Hepatocyte (in vitro differentiated cells): ENCODE data around the gene LRRC4C. TPM values are rescaled to one million over a fixed set of nuclear protein-coding genes. Genes with fewer than 3 reads are reported as not detected.

ENCODE experiments used
- DNase-seq: peaks from one replicate; pipeline ENCODE4 v3.0.0-alpha.2; 2016; ENCODE audit warnings: low spot score
- H2AFZ ChIP-seq: fragments of 200-600 bp; sonication (generic); 2 replicates; pipeline ENCODE4 v1.6.0; 2016; ENCODE audit warnings: antibody characterized with exemption, mild to moderate bottlenecking
- H3K27ac ChIP-seq: fragments of 200-600 bp; sonication (generic); 2 replicates; pipeline ENCODE4 v1.5.1; 2016; ENCODE audit warnings: mild to moderate bottlenecking
- H3K27me3 ChIP-seq: fragments of 200-600 bp; sonication (generic); 2 replicates; pipeline ENCODE4 v1.6.1; 2016
- H3K36me3 ChIP-seq: fragments of 200-600 bp; sonication (generic); replicated peaks from 2 replicates; pipeline ENCODE4 v1.5.1; 2016; ENCODE audit warnings: low read depth; ENCODE audit not compliant: insufficient read depth
- H3K4me1 ChIP-seq: fragments of 200-600 bp; sonication (generic); 2 replicates; pipeline ENCODE4 v1.5.1; 2016; ENCODE audit warnings: mild to moderate bottlenecking, moderate library complexity; ENCODE audit not compliant: insufficient read depth
- H3K4me2 ChIP-seq: fragments of 200-600 bp; sonication (generic); 2 replicates; pipeline ENCODE4 v1.6.0; 2016
- H3K4me3 ChIP-seq: fragments of 200-600 bp; sonication (generic); 2 replicates; pipeline ENCODE4 v1.5.1; 2016; ENCODE audit warnings: mild to moderate bottlenecking
- H3K79me2 ChIP-seq: fragments of 200-600 bp; sonication (generic); 2 replicates; pipeline ENCODE4 v1.6.0; 2017; ENCODE audit warnings: mild to moderate bottlenecking
- H3K9me2 ChIP-seq: fragments of 200-600 bp; sonication (generic); replicated peaks from 2 replicates; pipeline ENCODE4 v1.6.0; 2017; ENCODE audit warnings: mild to moderate bottlenecking; ENCODE audit not compliant: insufficient read depth
- H3K9me3 ChIP-seq: fragments of 200-600 bp; sonication (generic); 2 replicates; pipeline ENCODE4 v1.5.1; 2016; ENCODE audit warnings: low read depth, mild to moderate bottlenecking
- H4K20me1 ChIP-seq: fragments of 200-600 bp; sonication (generic); 2 replicates; pipeline ENCODE4 v1.6.0; 2016; ENCODE audit warnings: mild to moderate bottlenecking; ENCODE audit not compliant: insufficient read depth, poor library complexity, severe bottlenecking
- EZH2 ChIP-seq: fragments of 200-600 bp; sonication (generic); IDR thresholded peaks from 2 replicates; pipeline ENCODE4 v1.6.1; 2016; ENCODE audit warnings: antibody characterized with exemption, mild to moderate bottlenecking, borderline replicate concordance
- EZH2phosphoT487 ChIP-seq: fragments of 200-600 bp; sonication (generic); IDR thresholded peaks from one replicate; pipeline ENCODE4 v1.6.1; 2018; ENCODE audit warnings: antibody characterized with exemption, mild to moderate bottlenecking, low read depth, moderate library complexity; ENCODE audit not compliant: unreplicated experiment, severe bottlenecking
- WGBS: methylation state at CpG from one replicate; pipeline ENCODE4 v1.1.6; 2016; ENCODE audit warnings: low lambda C conversion rate; ENCODE audit errors: missing lambda C conversion rate; 5-methylcytosine and 5-hydroxymethylcytosine counted together
- polyA plus RNA-seq: library from polyadenylated mRNA; unstranded; fragments of >200 nt; fragmentation: Nextera tagmentation; extraction: Ambion mirVana; gene quantifications from 2 replicates; pipeline ENCODE4 v1.2.1, GENCODE V29; 2016
- total RNA-seq: library from RNA; depleted of rRNA; stranded (reverse); fragments of >200 nt; gene quantifications from 2 replicates; pipeline ENCODE4 v1.2.3, GENCODE V29; 2014
- TF ChIP-seq, protein P1 (sequence below): fragments of 200-600 bp; sonication (generic); IDR thresholded peaks from 2 replicates; pipeline ENCODE4 v1.5.1; 2016; ENCODE audit warnings: antibody characterized with exemption, mild to moderate bottlenecking; ENCODE audit not compliant: poor library complexity

Gene LRRC4C
- total and polyA plus RNA-seq, 2 experiments from 2014 or later = 1.1 to 3.1 TPM

DNA sequence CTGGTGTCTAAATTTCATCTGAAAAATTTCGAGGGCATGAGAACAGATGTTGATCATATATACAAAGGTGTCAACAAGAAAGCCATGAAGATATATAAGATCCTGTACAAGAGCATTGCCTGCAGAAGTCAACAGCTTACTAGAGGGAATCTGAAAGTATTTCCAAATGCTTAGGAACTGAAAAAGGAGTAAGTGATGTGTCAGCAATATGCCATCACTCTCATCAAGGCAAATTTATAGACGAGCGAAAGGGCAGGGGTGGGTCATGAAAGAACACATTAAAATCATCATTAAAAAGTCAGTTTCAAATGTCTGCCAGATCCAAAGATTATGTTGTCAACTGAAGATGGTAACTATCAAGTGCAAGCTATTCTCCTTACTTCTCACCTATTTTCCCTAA lies 1299.0 kb downstream of the LRRC4C start:
- H3K4me2 ChIP-seq = no peak overlapping the region
- no peaks in the 10 kb centered on the region for H3K36me3 ChIP-seq
- no peak overlapping the region for H3K4me3 ChIP-seq
- no peaks in the 10 kb centered on the region for H3K79me2 ChIP-seq
- H3K27ac ChIP-seq = no peak overlapping the region
- WGBS = 73% methylated on average over 3 of the region's 3 CpGs
- H3K27me3 ChIP-seq = no peaks in the 10 kb centered on the region
- H2AFZ ChIP-seq = no peak overlapping the region
- peaks cover 3% of the 10 kb centered on the region for H3K9me3 ChIP-seq
- no peaks in the 10 kb centered on the region for H4K20me1 ChIP-seq
- DNase-seq = no peak
- H3K4me1 ChIP-seq = no peaks in the 10 kb centered on the region
- TF ChIP-seq, protein P1, sequence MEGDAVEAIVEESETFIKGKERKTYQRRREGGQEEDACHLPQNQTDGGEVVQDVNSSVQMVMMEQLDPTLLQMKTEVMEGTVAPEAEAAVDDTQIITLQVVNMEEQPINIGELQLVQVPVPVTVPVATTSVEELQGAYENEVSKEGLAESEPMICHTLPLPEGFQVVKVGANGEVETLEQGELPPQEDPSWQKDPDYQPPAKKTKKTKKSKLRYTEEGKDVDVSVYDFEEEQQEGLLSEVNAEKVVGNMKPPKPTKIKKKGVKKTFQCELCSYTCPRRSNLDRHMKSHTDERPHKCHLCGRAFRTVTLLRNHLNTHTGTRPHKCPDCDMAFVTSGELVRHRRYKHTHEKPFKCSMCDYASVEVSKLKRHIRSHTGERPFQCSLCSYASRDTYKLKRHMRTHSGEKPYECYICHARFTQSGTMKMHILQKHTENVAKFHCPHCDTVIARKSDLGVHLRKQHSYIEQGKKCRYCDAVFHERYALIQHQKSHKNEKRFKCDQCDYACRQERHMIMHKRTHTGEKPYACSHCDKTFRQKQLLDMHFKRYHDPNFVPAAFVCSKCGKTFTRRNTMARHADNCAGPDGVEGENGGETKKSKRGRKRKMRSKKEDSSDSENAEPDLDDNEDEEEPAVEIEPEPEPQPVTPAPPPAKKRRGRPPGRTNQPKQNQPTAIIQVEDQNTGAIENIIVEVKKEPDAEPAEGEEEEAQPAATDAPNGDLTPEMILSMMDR = no peak
- no peak for TF ChIP-seq EZH2
- no peak for TF ChIP-seq EZH2phosphoT487
- H3K9me2 ChIP-seq = no peaks in the 10 kb centered on the region

GRCh38 chr11:40149721-40150120 lies 1309.7 kb downstream of the LRRC4C start:
- no peaks in the 10 kb centered on the region for H3K36me3 ChIP-seq
- DNase-seq = no peak
- no peak overlapping the region for H3K27ac ChIP-seq
- H3K4me1 ChIP-seq = no peaks in the 10 kb centered on the region
- H3K27me3 ChIP-seq = no peaks in the 10 kb centered on the region
- no peaks in the 10 kb centered on the region for H3K79me2 ChIP-seq
- H3K9me3 ChIP-seq = no peaks in the 10 kb centered on the region
- H3K9me2 ChIP-seq = no peaks in the 10 kb centered on the region
- H3K4me2 ChIP-seq = no peak overlapping the region
- H4K20me1 ChIP-seq = no peaks in the 10 kb centered on the region
- TF ChIP-seq, protein P1 = no peak
- no peak overlapping the region for H3K4me3 ChIP-seq
- no peak overlapping the region for H2AFZ ChIP-seq

DNA sequence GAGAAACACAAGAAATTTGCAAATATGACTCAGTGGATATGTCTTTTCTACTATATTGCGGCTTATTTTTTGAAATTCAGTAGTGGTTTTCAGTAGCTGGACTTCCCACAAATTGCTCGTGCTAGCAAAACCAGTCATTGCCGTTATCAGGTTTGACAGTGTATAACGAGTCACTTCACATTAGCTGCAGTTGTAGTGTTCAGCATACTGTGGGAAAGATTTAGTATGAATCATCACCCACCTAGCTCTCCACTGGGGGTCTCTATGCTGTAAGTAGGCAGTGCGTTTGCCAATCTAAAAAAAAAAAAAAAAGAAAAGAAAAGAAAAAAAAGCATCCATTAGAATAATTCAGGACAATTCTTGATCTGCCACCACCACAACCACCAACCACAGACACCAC lies 1318.9 kb downstream of the LRRC4C start:
- Histone ChIP-seq H3K36me3 (no peaks in the 10 kb centered on the region), H4K20me1 (no peaks in the 10 kb centered on the region), H3K9me3 (no peaks in the 10 kb centered on the region), H3K4me2 (no peak overlapping the region), H3K4me1 (peaks cover 3% of the 10 kb centered on the region), H3K79me2 (no peaks in the 10 kb centered on the region), H3K27ac (no peak overlapping the region), H2AFZ (no peak overlapping the region), H3K4me3 (no peak overlapping the region), H3K9me2 (no peaks in the 10 kb centered on the region), H3K27me3 (no peaks in the 10 kb centered on the region)
- DNase-seq = no peak
- TF ChIP-seq, protein P1 = no peak
- TF ChIP-seq EZH2 (no peak), EZH2phosphoT487 (no peak)
- WGBS = 85% methylated on average over 5 of the region's 5 CpGs

DNA sequence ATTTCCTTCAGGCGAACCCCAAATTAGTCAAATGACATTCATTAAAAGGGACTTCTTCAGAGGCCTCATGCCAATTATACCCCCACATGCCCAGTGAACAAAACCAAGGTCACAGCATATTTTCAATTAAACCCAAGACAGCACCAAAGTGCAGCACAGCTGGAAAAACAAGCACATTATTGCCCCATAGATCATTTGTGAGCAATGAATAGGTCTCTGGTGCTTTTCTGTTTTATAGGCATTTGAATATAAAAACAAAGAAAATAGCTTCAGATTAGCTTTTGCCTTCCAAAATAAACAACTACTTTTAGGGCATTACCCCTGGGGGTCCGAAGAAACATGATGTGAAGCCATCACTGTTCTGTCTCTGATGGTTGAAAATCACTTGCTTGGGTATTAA lies 1319.9 kb downstream of the LRRC4C start:
- Histone ChIP-seq H3K4me2 (no peak overlapping the region), H3K79me2 (no peaks in the 10 kb centered on the region), H3K9me2 (no peaks in the 10 kb centered on the region), H3K27ac (no peak overlapping the region), H4K20me1 (no peaks in the 10 kb centered on the region), H3K4me1 (peaks cover 3% of the 10 kb centered on the region), H3K4me3 (no peak overlapping the region), H3K36me3 (no peaks in the 10 kb centered on the region), H3K9me3 (no peaks in the 10 kb centered on the region), H3K27me3 (no peaks in the 10 kb centered on the region), H2AFZ (no peak overlapping the region)
- 69% methylated on average over 2 of the region's 2 CpGs for WGBS
- no peak for DNase-seq
- TF ChIP-seq, protein P1 = no peak
- TF ChIP-seq EZH2phosphoT487 (no peak), EZH2 (no peak)
